ENCODE results near the gene HDAC4.

HDAC4 gene

DNA sequence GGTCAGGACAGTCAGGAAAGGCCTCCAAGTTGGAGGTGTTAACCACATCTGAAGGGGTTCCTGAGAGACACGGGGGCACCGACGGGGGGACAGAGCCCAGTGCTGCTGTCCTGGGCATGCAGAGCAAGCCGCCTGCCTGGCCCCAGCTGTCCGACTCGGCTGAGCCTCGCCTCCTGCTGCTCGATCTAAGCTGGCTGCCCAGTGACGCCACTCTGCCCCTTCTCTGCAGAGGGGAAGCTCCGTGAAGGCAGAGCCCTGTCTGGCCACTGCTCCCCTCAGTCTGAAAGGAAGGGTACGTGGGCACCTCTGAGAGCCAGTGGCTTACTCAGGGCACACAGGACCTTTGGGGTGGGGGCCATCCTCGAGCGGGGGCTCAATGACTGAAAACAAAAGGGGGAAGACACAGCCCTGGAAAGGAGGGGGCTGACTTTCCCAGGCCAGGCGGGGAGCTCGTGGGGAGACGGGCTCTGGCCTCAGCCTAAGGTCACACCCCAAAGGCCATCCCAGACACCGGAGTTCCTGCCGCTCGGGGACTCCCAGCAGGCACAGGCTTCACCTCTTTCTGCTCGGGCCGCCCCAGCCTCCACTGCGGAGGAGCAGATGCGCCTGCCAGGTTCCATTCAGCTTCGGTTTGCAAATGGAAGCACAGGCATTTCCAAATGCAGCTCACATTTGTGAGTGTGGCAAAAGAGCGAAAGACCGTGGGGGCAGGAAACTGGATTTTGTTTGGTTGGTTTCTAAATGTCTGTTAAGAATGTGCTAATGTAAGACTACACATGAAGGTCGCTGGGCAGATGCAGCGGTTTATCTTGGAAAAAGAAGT lies 136.9 kb downstream of the HDAC4 start:
- H3K9ac ChIP-seq (ENCODE audit: low read depth, low read length), result 0 out of 2 replicates have a peak overlapping the region, but pooled peaks have one; percentile 20

DNA sequence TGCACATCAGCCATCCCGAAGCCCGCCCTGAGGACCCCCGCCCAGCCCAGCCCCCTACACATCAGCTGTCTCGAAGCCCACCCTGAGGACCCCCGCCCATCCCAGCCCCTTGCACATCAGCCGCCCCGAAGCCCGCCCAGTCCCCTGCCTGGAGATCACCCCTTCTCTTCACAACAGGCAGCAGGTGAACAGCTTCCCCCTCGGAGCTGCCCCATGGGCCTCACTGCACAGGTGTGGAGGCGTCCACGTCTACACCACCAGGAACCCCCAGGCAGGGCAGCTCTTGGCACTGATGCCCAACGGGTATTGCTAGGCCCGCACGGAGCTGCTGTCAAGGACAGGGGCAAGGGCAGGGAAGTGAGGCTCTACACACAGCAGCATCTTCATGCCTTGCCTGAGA lies 137.6 kb downstream of the HDAC4 start:
- H3K27ac ChIP-seq (ENCODE audit: low read length), result no peak overlapping the region
- no peaks in the 10 kb centered on the region for H3K36me3 ChIP-seq (ENCODE audit: insufficient read depth, low read depth, low read length)
- H3K4me1 ChIP-seq (ENCODE audit: insufficient read depth, low read length), result peaks cover 21% of the 10 kb centered on the region; the same call in 1 of the 2 replicates
- no peaks in the 10 kb centered on the region for H3K9me3 ChIP-seq (ENCODE audit: insufficient read depth, low read depth, low read length)
- no peak overlapping the region for H3K4me3 ChIP-seq (ENCODE audit: low read length)
- H3K9ac ChIP-seq (ENCODE audit: low read depth, low read length), result no peak overlapping the region
- H3K27me3 ChIP-seq (ENCODE audit: insufficient read depth, low read length), result no peaks in the 10 kb centered on the region

More for the DNA sequence above, 136.9 kb downstream of the HDAC4 start:
- Histone ChIP-seq H3K27me3 (ENCODE audit: insufficient read depth, low read length) (no peaks in the 10 kb centered on the region), H3K36me3 (ENCODE audit: insufficient read depth, low read depth, low read length) (no peaks in the 10 kb centered on the region), H3K9me3 (ENCODE audit: insufficient read depth, low read depth, low read length) (no peaks in the 10 kb centered on the region), H3K4me3 (ENCODE audit: low read length) (no peak overlapping the region), H3K27ac (ENCODE audit: low read length) (peak overlapping the region; percentile 0), H3K4me1 (ENCODE audit: insufficient read depth, low read length) (peaks cover 21% of the 10 kb centered on the region; the same call in 1 of the 2 replicates)

DNA sequence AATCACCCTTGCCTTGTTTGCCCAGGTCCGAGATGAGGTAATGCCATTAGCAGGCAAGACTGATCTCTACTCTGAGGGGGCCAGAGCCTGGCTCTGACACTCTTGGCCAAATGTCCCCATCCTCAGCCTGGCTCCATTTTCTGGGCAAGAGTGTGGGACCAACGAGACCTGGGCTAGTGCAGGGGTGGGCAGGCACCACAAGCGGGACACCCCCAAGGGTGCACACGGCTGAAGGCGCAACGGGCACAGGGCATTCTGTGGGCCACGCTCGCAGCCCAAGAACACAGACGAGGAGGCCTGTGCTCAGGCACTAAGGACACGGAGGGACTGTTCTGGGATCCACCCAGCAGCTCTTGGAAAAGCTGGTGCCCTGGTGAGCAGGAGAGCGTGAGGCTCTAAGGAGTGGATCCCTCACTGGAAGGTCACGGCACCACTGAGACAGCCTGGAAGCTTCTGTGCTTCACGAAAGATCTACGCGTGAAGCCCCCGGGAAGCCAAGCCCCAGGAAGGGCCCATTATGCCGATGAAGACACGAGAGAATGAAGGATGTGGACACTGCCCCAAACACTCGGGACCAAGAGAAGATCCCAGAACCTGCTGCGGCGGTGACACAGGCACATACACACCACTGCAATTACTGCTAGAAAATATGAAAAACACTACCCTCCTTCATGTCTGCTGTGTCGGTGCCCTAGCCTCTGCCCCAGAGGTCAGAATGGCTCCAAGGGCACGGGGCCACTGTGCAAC lies 138.2 kb downstream of the HDAC4 start:
- H3K36me3 ChIP-seq (ENCODE audit: insufficient read depth, low read depth, low read length), result no peaks in the 10 kb centered on the region
- H3K9ac ChIP-seq (ENCODE audit: low read depth, low read length), result no peak overlapping the region
- no peak overlapping the region for H3K4me3 ChIP-seq (ENCODE audit: low read length)
- no peak overlapping the region for H3K27ac ChIP-seq (ENCODE audit: low read length)
- no peaks in the 10 kb centered on the region for H3K27me3 ChIP-seq (ENCODE audit: insufficient read depth, low read length)
- peaks cover 5% of the 10 kb centered on the region; the same call in 1 of the 2 replicates for H3K9me3 ChIP-seq (ENCODE audit: insufficient read depth, low read depth, low read length)
- peaks cover 21% of the 10 kb centered on the region; the same call in 1 of the 2 replicates for H3K4me1 ChIP-seq (ENCODE audit: insufficient read depth, low read length)

DNA sequence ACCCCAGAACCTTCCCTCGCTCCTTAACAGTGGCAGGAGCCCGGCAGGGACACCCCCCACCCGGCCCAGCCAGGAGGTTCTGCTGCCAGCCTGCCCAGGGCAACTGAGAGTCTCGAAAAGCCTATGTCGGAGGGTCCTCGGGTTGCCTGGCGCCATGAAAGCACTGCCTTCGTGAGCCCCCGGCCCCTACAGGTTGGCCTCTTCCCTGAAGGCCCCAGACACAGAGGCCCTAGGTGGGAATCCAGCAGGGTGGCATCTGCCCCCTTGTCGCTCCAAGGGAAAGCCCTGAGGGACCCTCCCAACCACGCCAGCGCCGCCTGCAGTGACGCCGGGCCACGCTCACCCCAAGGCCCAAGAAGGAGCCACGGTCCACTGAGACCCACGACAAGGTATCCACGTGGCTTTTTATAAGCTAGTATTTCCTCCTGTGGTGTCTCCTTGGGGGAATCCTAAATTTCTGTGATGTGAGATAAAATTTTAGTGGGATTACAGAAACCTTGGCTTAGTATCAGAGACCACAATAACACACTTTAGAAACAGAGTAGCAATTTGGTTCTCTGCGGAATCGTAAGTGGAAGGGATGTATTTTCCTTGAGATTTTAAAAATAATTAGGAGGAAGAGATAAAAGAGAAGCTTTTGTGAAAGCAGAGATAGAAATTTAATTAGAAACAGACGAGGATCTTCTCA lies 138.9 kb downstream of the HDAC4 start:
- Histone ChIP-seq H3K4me3 (ENCODE audit: low read length) (no peak overlapping the region), H3K27ac (ENCODE audit: low read length) (no peak overlapping the region), H3K36me3 (ENCODE audit: insufficient read depth, low read depth, low read length) (no peaks in the 10 kb centered on the region), H3K9ac (ENCODE audit: low read depth, low read length) (no peak overlapping the region), H3K4me1 (ENCODE audit: insufficient read depth, low read length) (peaks cover 25% of the 10 kb centered on the region; the same call in 1 of the 2 replicates), H3K9me3 (ENCODE audit: insufficient read depth, low read depth, low read length) (peaks cover 9% of the 10 kb centered on the region; the same call in 1 of the 2 replicates), H3K27me3 (ENCODE audit: insufficient read depth, low read length) (no peaks in the 10 kb centered on the region)

DNA sequence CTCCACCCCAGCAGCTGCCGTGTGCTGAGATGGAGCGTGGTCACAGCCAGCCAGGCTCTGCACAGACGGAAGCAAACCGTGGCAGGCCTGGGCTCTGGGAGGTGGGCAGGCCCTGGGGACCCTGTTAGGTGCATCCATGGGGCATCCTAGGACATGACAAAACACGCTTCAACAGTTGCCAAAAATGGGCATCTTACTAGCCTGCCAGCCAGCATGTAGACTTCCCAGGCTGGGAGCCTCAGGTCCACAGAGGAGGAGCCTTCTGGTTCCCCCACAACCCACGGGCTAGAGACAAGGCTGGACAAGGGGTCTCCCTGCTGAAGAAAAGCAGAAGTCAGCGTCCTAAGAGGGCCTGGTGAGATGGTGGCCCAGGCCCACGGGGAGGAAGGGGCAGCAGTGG lies 139.5 kb downstream of the HDAC4 start:
- Histone ChIP-seq H3K27ac (ENCODE audit: low read length) (no peak overlapping the region), H3K36me3 (ENCODE audit: insufficient read depth, low read depth, low read length) (no peaks in the 10 kb centered on the region), H3K27me3 (ENCODE audit: insufficient read depth, low read length) (no peaks in the 10 kb centered on the region), H3K4me1 (ENCODE audit: insufficient read depth, low read length) (peaks cover 25% of the 10 kb centered on the region; the same call in 1 of the 2 replicates), H3K9ac (ENCODE audit: low read depth, low read length) (no peak overlapping the region), H3K9me3 (ENCODE audit: insufficient read depth, low read depth, low read length) (peaks cover 9% of the 10 kb centered on the region; the same call in 1 of the 2 replicates), H3K4me3 (ENCODE audit: low read length) (no peak overlapping the region)

DNA sequence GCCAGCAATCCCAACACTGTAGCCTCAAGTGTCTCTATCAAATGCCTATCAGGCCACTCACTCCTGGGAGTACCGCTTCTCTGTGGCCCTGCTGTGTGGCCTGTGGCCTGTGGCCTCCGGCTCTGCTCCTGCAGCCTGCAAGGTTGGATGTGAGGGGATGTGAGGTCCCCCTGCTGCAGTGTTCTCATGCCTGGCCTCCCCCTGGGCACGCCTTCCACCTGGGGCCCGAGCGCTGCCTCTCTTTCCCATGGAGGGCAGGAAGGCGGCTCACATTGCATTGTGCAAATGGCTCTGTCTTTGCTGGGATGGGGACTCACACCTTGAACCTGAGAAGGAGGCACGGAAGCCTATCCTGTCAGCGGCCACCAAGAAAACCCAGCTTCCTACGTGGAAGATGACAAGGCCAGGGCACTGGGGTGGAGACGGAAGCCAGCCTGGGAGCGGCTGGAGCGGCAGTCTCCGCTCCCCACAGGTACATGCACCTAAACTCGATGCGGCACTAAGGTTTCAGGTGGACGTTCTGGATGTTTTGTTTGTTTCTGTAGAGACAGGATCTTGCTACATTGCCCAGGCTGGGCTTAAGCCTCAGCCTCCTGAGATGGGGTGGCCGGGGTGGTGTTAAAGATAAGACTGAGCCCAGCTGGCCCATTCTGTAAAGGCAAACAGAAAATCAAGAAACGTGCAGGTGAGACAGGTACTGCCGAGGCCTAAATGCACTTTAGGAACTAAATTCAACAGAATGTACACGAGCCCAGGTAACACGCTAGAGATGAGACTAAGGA lies 140.1 kb downstream of the HDAC4 start:
- Histone ChIP-seq H3K9ac (ENCODE audit: low read depth, low read length) (no peak overlapping the region), H3K27ac (ENCODE audit: low read length) (no peak overlapping the region), H3K4me1 (ENCODE audit: insufficient read depth, low read length) (peaks cover 24% of the 10 kb centered on the region; the same call in 1 of the 2 replicates), H3K9me3 (ENCODE audit: insufficient read depth, low read depth, low read length) (peaks cover 9% of the 10 kb centered on the region; the same call in 1 of the 2 replicates), H3K4me3 (ENCODE audit: low read length) (no peak overlapping the region), H3K27me3 (ENCODE audit: insufficient read depth, low read length) (no peaks in the 10 kb centered on the region), H3K36me3 (ENCODE audit: insufficient read depth, low read depth, low read length) (no peaks in the 10 kb centered on the region)

DNA sequence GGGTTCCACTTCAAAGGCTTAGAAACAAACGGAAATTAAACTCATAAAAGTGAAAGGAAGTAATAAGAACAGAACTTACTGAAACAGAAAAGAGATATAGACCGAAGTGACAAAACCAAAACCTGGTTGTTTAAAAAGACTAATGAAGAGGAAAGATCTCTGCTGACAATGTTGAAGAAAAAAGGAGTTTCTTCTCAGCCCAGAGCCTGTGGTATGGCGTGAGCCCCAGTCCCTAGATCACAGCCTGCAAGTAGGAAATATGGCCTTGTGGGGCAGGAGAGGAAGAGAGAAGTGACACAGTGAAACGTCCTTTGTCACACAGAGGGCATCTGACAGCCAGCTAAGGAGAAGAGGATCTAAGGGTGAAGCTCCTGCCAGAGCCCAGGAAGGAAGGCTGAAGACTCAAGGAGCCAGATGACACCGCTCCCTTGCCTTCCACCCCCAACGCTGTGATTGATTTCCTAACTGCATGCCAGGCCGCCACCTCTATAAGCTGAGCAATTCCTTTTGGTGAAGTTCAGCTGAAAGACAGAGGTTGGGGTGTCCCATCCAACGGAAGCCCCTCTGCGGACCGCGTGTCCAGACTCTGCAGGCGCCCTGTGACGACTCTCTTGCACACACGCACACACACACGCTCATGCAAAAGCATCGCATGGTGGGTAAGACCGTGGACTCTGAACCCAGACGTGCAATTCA lies 141.1 kb downstream of the HDAC4 start:
- peaks cover 9% of the 10 kb centered on the region; the same call in 1 of the 2 replicates for H3K9me3 ChIP-seq (ENCODE audit: insufficient read depth, low read depth, low read length)
- no peaks in the 10 kb centered on the region for H3K36me3 ChIP-seq (ENCODE audit: insufficient read depth, low read depth, low read length)
- peaks cover 14% of the 10 kb centered on the region; the same call in 1 of the 2 replicates for H3K4me1 ChIP-seq (ENCODE audit: insufficient read depth, low read length)
- H3K27me3 ChIP-seq (ENCODE audit: insufficient read depth, low read length), result no peaks in the 10 kb centered on the region
- no peak overlapping the region for H3K9ac ChIP-seq (ENCODE audit: low read depth, low read length)
- H3K27ac ChIP-seq (ENCODE audit: low read length), result no peak overlapping the region
- H3K4me3 ChIP-seq (ENCODE audit: low read length), result no peak overlapping the region

DNA sequence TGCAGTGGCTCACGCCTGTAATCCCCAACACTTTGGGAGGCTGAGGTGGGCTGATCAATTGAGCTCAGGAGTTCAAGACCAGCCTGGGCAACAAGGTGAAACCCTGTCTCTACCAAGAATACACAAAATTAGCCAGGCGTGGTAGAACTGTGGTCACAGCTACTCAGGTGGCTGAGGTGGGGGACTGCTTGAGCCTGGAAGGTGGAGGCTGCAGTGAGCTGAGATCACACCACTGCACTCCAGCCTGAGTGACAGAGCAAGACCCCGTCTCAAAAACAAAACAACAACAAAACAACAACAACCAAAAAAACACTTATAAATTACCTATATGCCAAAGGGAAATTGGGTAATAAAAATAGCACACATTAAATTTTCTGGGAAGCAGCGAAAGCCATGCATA lies 141.6 kb downstream of the HDAC4 start:
- H3K4me1 ChIP-seq (ENCODE audit: insufficient read depth, low read length), result peaks cover 14% of the 10 kb centered on the region; the same call in 1 of the 2 replicates
- H3K9ac ChIP-seq (ENCODE audit: low read depth, low read length), result no peak overlapping the region
- H3K9me3 ChIP-seq (ENCODE audit: insufficient read depth, low read depth, low read length), result peaks cover 9% of the 10 kb centered on the region; the same call in 1 of the 2 replicates
- no peak overlapping the region for H3K27ac ChIP-seq (ENCODE audit: low read length)
- no peak overlapping the region for H3K4me3 ChIP-seq (ENCODE audit: low read length)
- H3K27me3 ChIP-seq (ENCODE audit: insufficient read depth, low read length), result no peaks in the 10 kb centered on the region
- no peaks in the 10 kb centered on the region for H3K36me3 ChIP-seq (ENCODE audit: insufficient read depth, low read depth, low read length)

DNA sequence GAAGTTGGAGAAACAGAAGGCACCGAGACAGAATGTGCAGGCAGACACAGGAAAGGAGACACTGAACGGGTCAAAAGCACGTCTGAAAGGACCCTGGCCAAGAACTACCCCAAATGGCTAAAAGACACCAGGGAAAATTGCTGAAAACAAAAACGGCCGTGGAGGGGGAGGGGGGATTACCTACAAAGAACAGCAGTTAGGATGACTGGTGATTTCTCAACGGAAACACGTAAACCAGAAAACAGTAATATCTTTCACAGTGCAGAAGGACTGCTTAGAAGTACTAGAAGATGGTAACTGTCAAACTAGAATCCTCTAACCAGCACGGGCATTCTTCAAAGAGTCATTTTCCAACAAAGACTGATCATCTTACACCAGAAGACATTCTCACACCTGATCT lies 142.6 kb downstream of the HDAC4 start:
- Histone ChIP-seq H3K4me1 (ENCODE audit: insufficient read depth, low read length) (peaks cover 10% of the 10 kb centered on the region; the same call in 1 of the 2 replicates), H3K36me3 (ENCODE audit: insufficient read depth, low read depth, low read length) (no peaks in the 10 kb centered on the region), H3K27me3 (ENCODE audit: insufficient read depth, low read length) (no peaks in the 10 kb centered on the region), H3K4me3 (ENCODE audit: low read length) (no peak overlapping the region), H3K9ac (ENCODE audit: low read depth, low read length) (no peak overlapping the region), H3K9me3 (ENCODE audit: insufficient read depth, low read depth, low read length) (peaks cover 9% of the 10 kb centered on the region; the same call in 1 of the 2 replicates), H3K27ac (ENCODE audit: low read length) (no peak overlapping the region)

DNA sequence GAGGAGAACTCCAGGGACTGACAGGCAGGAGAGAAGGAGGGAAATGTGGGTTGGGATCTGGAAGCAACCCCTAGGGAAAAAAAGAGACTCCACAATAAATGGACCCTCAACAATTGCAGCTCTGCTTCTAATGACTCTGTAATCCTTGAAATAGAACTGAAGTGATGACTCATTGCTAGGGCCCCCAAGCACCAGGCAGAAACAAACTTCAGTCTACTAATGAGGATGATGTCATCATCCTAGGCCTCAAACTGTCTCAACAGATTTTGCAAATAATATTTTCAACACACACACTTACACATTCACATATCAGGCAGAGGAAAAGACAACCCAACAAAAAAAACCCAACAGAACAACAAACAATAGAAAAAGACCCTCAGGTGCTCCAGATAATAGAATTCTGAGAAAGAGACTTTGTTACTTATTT lies 143.3 kb downstream of the HDAC4 start:
- H3K9ac ChIP-seq (ENCODE audit: low read depth, low read length), result no peak overlapping the region
- H3K4me1 ChIP-seq (ENCODE audit: insufficient read depth, low read length), result peaks cover 10% of the 10 kb centered on the region; the same call in 1 of the 2 replicates

More for the DNA sequence above, 143.3 kb downstream of the HDAC4 start:
- Histone ChIP-seq H3K27me3 (ENCODE audit: insufficient read depth, low read length) (no peaks in the 10 kb centered on the region), H3K9me3 (ENCODE audit: insufficient read depth, low read depth, low read length) (peaks cover 9% of the 10 kb centered on the region; the same call in 1 of the 2 replicates), H3K36me3 (ENCODE audit: insufficient read depth, low read depth, low read length) (no peaks in the 10 kb centered on the region), H3K27ac (ENCODE audit: low read length) (no peak overlapping the region), H3K4me3 (ENCODE audit: low read length) (no peak overlapping the region)

Measured in iPS-20b (cell line).